Measurements from ENCODE around the gene SOX6. TPM values are rescaled to one million over a fixed set of nuclear protein-coding genes. Genes with fewer than 3 reads are reported as not detected.

SOX6 gene
- total RNA-seq, 2 experiments from 2014 or later, result 0.13 TPM; not detected in 1

- Histone ChIP-seq H2AFZ (ENCODE audit: low read length) (no peak overlapping the region), H3K4me3 (ENCODE audit: low read depth, low read length, poor library complexity, severe bottlenecking) (no peak overlapping the region), H3K4me2 (ENCODE audit: low read length) (no peak overlapping the region), H3K36me3 (ENCODE audit: insufficient read depth, low read length) (no peaks in the 10 kb centered on the region), H3K27ac (ENCODE audit: low read depth, low read length, poor library complexity, severe bottlenecking) (no peak overlapping the region), H3K9me2 (ENCODE audit: insufficient read depth, low read length) (no peaks in the 10 kb centered on the region), H4K20me1 (ENCODE audit: insufficient read depth, low read length) (no peaks in the 10 kb centered on the region), H3K79me2 (ENCODE audit: insufficient read depth, low read depth, low read length) (no peaks in the 10 kb centered on the region), H3K9me3 (ENCODE audit: low read length) (no peaks in the 10 kb centered on the region), H3K4me1 (ENCODE audit: insufficient read depth, low read length, poor library complexity, severe bottlenecking) (no peaks in the 10 kb centered on the region)
- POLR2A ChIA-PET, result no interaction called here
- no peak for DNase-seq (ENCODE audit: low spot score)
- intact Hi-C loops (cut with micrococcal nuclease; ENCODE audit: unreplicated experiment), result no loop called here
- no TSS peak for BruUV-seq (replicated peaks)
- no peak for TF ChIP-seq EZH2phosphoT487 (IDR thresholded peaks at IDR 0.05; ENCODE audit: borderline replicate concordance, low read depth, low read length)
- TF ChIP-seq, protein P1, sequence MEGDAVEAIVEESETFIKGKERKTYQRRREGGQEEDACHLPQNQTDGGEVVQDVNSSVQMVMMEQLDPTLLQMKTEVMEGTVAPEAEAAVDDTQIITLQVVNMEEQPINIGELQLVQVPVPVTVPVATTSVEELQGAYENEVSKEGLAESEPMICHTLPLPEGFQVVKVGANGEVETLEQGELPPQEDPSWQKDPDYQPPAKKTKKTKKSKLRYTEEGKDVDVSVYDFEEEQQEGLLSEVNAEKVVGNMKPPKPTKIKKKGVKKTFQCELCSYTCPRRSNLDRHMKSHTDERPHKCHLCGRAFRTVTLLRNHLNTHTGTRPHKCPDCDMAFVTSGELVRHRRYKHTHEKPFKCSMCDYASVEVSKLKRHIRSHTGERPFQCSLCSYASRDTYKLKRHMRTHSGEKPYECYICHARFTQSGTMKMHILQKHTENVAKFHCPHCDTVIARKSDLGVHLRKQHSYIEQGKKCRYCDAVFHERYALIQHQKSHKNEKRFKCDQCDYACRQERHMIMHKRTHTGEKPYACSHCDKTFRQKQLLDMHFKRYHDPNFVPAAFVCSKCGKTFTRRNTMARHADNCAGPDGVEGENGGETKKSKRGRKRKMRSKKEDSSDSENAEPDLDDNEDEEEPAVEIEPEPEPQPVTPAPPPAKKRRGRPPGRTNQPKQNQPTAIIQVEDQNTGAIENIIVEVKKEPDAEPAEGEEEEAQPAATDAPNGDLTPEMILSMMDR (conservative IDR thresholded peaks at IDR 0.05; ENCODE audit: low read length), result no peak
- CTCF ChIA-PET (ENCODE audit: unreplicated experiment), result no interaction called here
Observed at GRCh38 chr11:16034074-16034473, 322.3 kb downstream of the SOX6 start.

DNA sequence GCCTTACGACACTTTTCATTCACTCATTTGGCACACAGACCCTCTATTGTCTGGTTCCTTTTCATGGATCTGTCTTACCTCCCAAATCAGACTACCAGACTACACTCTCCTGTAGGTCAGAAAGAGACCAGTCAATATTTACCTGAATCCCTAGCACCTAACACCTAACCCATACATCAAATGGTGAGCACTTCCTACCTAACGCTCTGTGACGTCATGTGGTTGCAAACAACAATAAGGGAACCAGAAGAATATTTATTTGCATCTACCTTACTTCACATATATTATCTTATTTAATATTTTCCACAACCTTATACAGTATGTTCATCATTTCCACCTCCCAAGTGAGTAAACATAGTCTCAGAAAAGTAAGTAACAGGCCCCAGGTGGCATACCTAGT lies 323.4 kb downstream of the SOX6 start:
- Histone ChIP-seq H3K9me2 (ENCODE audit: insufficient read depth, low read length) (no peaks in the 10 kb centered on the region), H3K27ac (ENCODE audit: low read depth, low read length, poor library complexity, severe bottlenecking) (no peak overlapping the region), H3K36me3 (ENCODE audit: insufficient read depth, low read length) (no peaks in the 10 kb centered on the region), H3K79me2 (ENCODE audit: insufficient read depth, low read depth, low read length) (no peaks in the 10 kb centered on the region), H3K4me3 (ENCODE audit: low read depth, low read length, poor library complexity, severe bottlenecking) (no peak overlapping the region), H3K4me1 (ENCODE audit: insufficient read depth, low read length, poor library complexity, severe bottlenecking) (no peaks in the 10 kb centered on the region), H2AFZ (ENCODE audit: low read length) (no peak overlapping the region), H3K9me3 (ENCODE audit: low read length) (no peaks in the 10 kb centered on the region), H3K4me2 (ENCODE audit: low read length) (no peak overlapping the region), H4K20me1 (ENCODE audit: insufficient read depth, low read length) (no peaks in the 10 kb centered on the region)
- ChIA-PET CTCF (ENCODE audit: unreplicated experiment) (no interaction called here), POLR2A (no interaction called here)
- DNase-seq (ENCODE audit: low spot score), result no peak
- TF ChIP-seq EZH2phosphoT487 (IDR thresholded peaks at IDR 0.05; ENCODE audit: borderline replicate concordance, low read depth, low read length), result no peak
- TF ChIP-seq, protein P1 (conservative IDR thresholded peaks at IDR 0.05; ENCODE audit: low read length), result no peak
- no TSS peak for BruUV-seq (replicated peaks)
- intact Hi-C loops (cut with micrococcal nuclease; ENCODE audit: unreplicated experiment), result no loop called here

- BruUV-seq (replicated peaks), result no TSS peak
- Histone ChIP-seq H3K9me3 (ENCODE audit: low read length) (no peaks in the 10 kb centered on the region), H3K4me3 (ENCODE audit: low read depth, low read length, poor library complexity, severe bottlenecking) (no peak overlapping the region)
Observed at GRCh38 chr11:16031210-16031609, 325.1 kb downstream of the SOX6 start.

More at GRCh38 chr11:16031210-16031609, 325.1 kb downstream of the SOX6 start:
- H3K4me1 ChIP-seq (ENCODE audit: insufficient read depth, low read length, poor library complexity, severe bottlenecking), result no peaks in the 10 kb centered on the region
- intact Hi-C loops (cut with micrococcal nuclease; ENCODE audit: unreplicated experiment), result no loop called here
- DNase-seq (ENCODE audit: low spot score), result no peak
- H4K20me1 ChIP-seq (ENCODE audit: insufficient read depth, low read length), result no peaks in the 10 kb centered on the region
- H3K9me2 ChIP-seq (ENCODE audit: insufficient read depth, low read length), result no peaks in the 10 kb centered on the region
- TF ChIP-seq EZH2phosphoT487 (IDR thresholded peaks at IDR 0.05; ENCODE audit: borderline replicate concordance, low read depth, low read length), result no peak
- TF ChIP-seq, protein P1 (conservative IDR thresholded peaks at IDR 0.05; ENCODE audit: low read length), result no peak
- POLR2A ChIA-PET, result interaction anchor here (0.7 kb wide), 1 partner anchor 699 kb away, joined by 3 read pairs; no protein-coding TSS in a partner anchor
- no peak overlapping the region for H2AFZ ChIP-seq (ENCODE audit: low read length)
- H3K36me3 ChIP-seq (ENCODE audit: insufficient read depth, low read length), result no peaks in the 10 kb centered on the region
- H3K27ac ChIP-seq (ENCODE audit: low read depth, low read length, poor library complexity, severe bottlenecking), result no peak overlapping the region
- H3K4me2 ChIP-seq (ENCODE audit: low read length), result no peak overlapping the region
- CTCF ChIA-PET (ENCODE audit: unreplicated experiment), result no interaction called here
- H3K79me2 ChIP-seq (ENCODE audit: insufficient read depth, low read depth, low read length), result no peaks in the 10 kb centered on the region

All from OCI-LY7 (cell line).